WTC11 (cell line): Measurements from ENCODE around the gene GPN2. TPM values are rescaled to one million over a fixed set of nuclear protein-coding genes. Genes with fewer than 3 reads are reported as not detected.

Experiments
- ATAC-seq: fragments of 200-7000 bp; cut with Tn5 transposase; 2 replicates; pipeline ENCODE4 v1.10.0; 2021; ENCODE audit warnings: mild to moderate bottlenecking, moderate library complexity
- CTCF ChIA-PET: fragments of 300-600 bp; sonication (Branson Sonifier 250); formaldehyde crosslinking; loops from one replicate; lab custom pipeline; 2021; ENCODE audit warnings: antibody characterized with exemption; lab: Charles Lee
- POLR2A ChIA-PET: fragments of 350-600 bp; sonication (Branson Sonifier 250); formaldehyde crosslinking; loops from one replicate; lab custom pipeline; 2021; ENCODE audit warnings: antibody characterized with exemption; lab: Charles Lee
- DNase-seq: peaks from one replicate; pipeline ENCODE4 v3.0.0; 2021; ENCODE audit warnings: low spot score
- H3K27ac Mint-ChIP-seq: 2 replicates; pipeline ENCODE4 v1.8.0; 2021; ENCODE audit warnings: mixed read lengths
- H3K27me3 Mint-ChIP-seq: 2 replicates; pipeline ENCODE4 v1.8.0; 2021; ENCODE audit warnings: low read depth, mild to moderate bottlenecking, moderate library complexity, mixed read lengths
- H3K36me3 Mint-ChIP-seq: 2 replicates; pipeline ENCODE4 v1.8.0; 2021; ENCODE audit warnings: mixed read lengths
- H3K4me1 Mint-ChIP-seq: 2 replicates; pipeline ENCODE4 v1.8.0; 2022; ENCODE audit warnings: mixed read lengths
- H3K4me3 Mint-ChIP-seq: 2 replicates; pipeline ENCODE4 v1.8.0; 2021; ENCODE audit warnings: mild to moderate bottlenecking, moderate library complexity, mixed read lengths
- H3K9me3 Mint-ChIP-seq: 2 replicates; pipeline ENCODE4 v1.8.0; 2021; ENCODE audit warnings: mixed read lengths
- CBFB ChIP-seq: sonication (generic); formaldehyde crosslinking; IDR thresholded peaks from 2 replicates; pipeline ENCODE4 v1.8.1; 2022; ENCODE audit warnings: mild to moderate bottlenecking, low read depth, missing genetic modification reagents
- CREM ChIP-seq: sonication (generic); formaldehyde crosslinking; IDR thresholded peaks from 2 replicates; pipeline ENCODE4 v1.8.1; 2022; ENCODE audit warnings: mild to moderate bottlenecking, missing genetic modification reagents, moderate library complexity
- ESRRA ChIP-seq: sonication (generic); formaldehyde crosslinking; IDR thresholded peaks from 2 replicates; pipeline ENCODE4 v1.8.1; 2022; ENCODE audit warnings: mild to moderate bottlenecking, missing genetic modification reagents, borderline replicate concordance
- GABPB1 ChIP-seq: sonication (generic); formaldehyde crosslinking; IDR thresholded peaks from 2 replicates; pipeline ENCODE4 v1.8.1; 2023; ENCODE audit warnings: mild to moderate bottlenecking, missing genetic modification reagents
- GTF2I ChIP-seq: fragments of 250-450 bp; sonication (Bioruptor Pico); conservative IDR thresholded peaks from 2 replicates; pipeline ENCODE4 v1.4.0; 2021; ENCODE audit warnings: mild to moderate bottlenecking
- HMGA2 ChIP-seq: fragments of 250-450 bp; sonication (Bioruptor Pico); IDR thresholded peaks from 2 replicates; pipeline ENCODE4 v1.4.0; 2021; ENCODE audit warnings: mild to moderate bottlenecking, moderate library complexity
- JUN ChIP-seq: sonication (generic); formaldehyde crosslinking; IDR thresholded peaks from 2 replicates; pipeline ENCODE4 v1.8.0; 2023; ENCODE audit warnings: mild to moderate bottlenecking, missing genetic modification reagents
- KAT7 ChIP-seq: sonication (generic); formaldehyde crosslinking; IDR thresholded peaks from 2 replicates; pipeline ENCODE4 v1.8.1; 2023; ENCODE audit warnings: missing genetic modification reagents, mild to moderate bottlenecking, borderline replicate concordance
- MXD4 ChIP-seq: fragments of 250-450 bp; sonication (Bioruptor Pico); IDR thresholded peaks from 2 replicates; pipeline ENCODE4 v1.8.0; 2021; ENCODE audit warnings: mild to moderate bottlenecking, moderate library complexity, borderline replicate concordance
- NR3C1 ChIP-seq: sonication (generic); formaldehyde crosslinking; conservative IDR thresholded peaks from 2 replicates; pipeline ENCODE4 v1.8.1; 2023; ENCODE audit warnings: low read depth, mild to moderate bottlenecking, missing genetic modification reagents
- SOX15 ChIP-seq: fragments of 250-450 bp; sonication (Bioruptor Pico); IDR thresholded peaks from 2 replicates; pipeline ENCODE4 v1.9.0; 2021; ENCODE audit warnings: mild to moderate bottlenecking
- SP1 ChIP-seq: sonication (generic); formaldehyde crosslinking; conservative IDR thresholded peaks from 2 replicates; pipeline ENCODE4 v1.8.1; 2022; ENCODE audit warnings: missing genetic modification reagents
- TCF7 ChIP-seq: sonication (generic); formaldehyde crosslinking; IDR thresholded peaks from 2 replicates; pipeline ENCODE4 v1.8.0; 2022; ENCODE audit warnings: mild to moderate bottlenecking, low read depth, missing genetic modification reagents, moderate library complexity
- TEAD1 ChIP-seq: sonication (generic); formaldehyde crosslinking; IDR thresholded peaks from 2 replicates; pipeline ENCODE4 v1.8.0; 2022; ENCODE audit warnings: mild to moderate bottlenecking, missing genetic modification reagents
- ZNF219 ChIP-seq: sonication (generic); formaldehyde crosslinking; IDR thresholded peaks from 2 replicates; pipeline ENCODE4 v1.8.0; 2023; ENCODE audit warnings: missing genetic modification reagents, mild to moderate bottlenecking, borderline replicate concordance
- ZNF263 ChIP-seq: sonication (generic); formaldehyde crosslinking; IDR thresholded peaks from 2 replicates; pipeline ENCODE4 v1.8.1; 2022; ENCODE audit warnings: low read depth, mild to moderate bottlenecking, moderate library complexity, missing genetic modification reagents
- ZNF416 ChIP-seq: fragments of 250-450 bp; sonication (Bioruptor Pico); IDR thresholded peaks from 2 replicates; pipeline ENCODE4 v1.9.0; 2021; ENCODE audit warnings: mild to moderate bottlenecking, inconsistent platforms
- ZNF671 ChIP-seq: fragments of 250-450 bp; sonication (Bioruptor Pico); IDR thresholded peaks from 2 replicates; pipeline ENCODE4 v1.8.0; 2021; ENCODE audit warnings: mild to moderate bottlenecking
- total RNA-seq: library from RNA; stranded (reverse); gene quantifications from 3 replicates; pipeline ENCODE4 v1.2.3, GENCODE V29; 2021
- TF ChIP-seq, protein P1 (sequence below): sonication (generic); formaldehyde crosslinking; IDR thresholded peaks from 2 replicates; pipeline ENCODE4 v1.8.0; 2022; ENCODE audit warnings: mild to moderate bottlenecking, missing genetic modification reagents
- TF ChIP-seq, protein P2 (sequence below): sonication (generic); formaldehyde crosslinking; IDR thresholded peaks from 2 replicates; pipeline ENCODE4 v1.8.1; 2022; ENCODE audit warnings: mild to moderate bottlenecking, moderate library complexity, missing genetic modification reagents
- TF ChIP-seq, protein P3 (sequence below): sonication (generic); formaldehyde crosslinking; conservative IDR thresholded peaks from 2 replicates; pipeline ENCODE4 v1.8.1; 2022; ENCODE audit warnings: mild to moderate bottlenecking, missing genetic modification reagents
- TF ChIP-seq, protein P4 (sequence below): sonication (generic); formaldehyde crosslinking; IDR thresholded peaks from 2 replicates; pipeline ENCODE4 v1.8.0; 2023; ENCODE audit warnings: missing genetic modification reagents, mild to moderate bottlenecking, borderline replicate concordance

Gene GPN2
- total RNA-seq, 1 experiment from 2014 or later: 38.5 TPM

DNA sequence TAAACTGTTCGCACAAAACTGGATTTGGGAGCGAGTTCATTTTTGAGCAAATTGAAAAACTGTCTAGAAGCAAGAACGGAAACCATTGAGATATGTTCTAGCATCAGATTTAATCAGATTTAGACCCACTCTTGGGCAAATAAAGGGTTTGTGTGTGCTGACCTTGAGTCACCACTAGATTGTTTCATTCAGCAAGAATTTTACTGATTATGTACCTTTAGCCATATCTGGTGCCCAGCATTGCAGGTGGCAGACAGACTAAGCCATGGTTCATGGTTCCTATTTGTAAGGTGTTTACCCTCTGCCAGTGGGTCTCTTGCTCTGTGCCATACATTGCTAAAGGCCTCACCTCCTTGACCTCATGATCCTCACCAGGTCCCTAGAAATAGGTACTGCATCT, 32.8 kb upstream of the GPN2 start (continued):
- TF ChIP-seq ZNF416 (CRISPR knock-in tag) (no peak), JUN (CRISPR knock-in tag) (no peak)
- TF ChIP-seq, protein P1, sequence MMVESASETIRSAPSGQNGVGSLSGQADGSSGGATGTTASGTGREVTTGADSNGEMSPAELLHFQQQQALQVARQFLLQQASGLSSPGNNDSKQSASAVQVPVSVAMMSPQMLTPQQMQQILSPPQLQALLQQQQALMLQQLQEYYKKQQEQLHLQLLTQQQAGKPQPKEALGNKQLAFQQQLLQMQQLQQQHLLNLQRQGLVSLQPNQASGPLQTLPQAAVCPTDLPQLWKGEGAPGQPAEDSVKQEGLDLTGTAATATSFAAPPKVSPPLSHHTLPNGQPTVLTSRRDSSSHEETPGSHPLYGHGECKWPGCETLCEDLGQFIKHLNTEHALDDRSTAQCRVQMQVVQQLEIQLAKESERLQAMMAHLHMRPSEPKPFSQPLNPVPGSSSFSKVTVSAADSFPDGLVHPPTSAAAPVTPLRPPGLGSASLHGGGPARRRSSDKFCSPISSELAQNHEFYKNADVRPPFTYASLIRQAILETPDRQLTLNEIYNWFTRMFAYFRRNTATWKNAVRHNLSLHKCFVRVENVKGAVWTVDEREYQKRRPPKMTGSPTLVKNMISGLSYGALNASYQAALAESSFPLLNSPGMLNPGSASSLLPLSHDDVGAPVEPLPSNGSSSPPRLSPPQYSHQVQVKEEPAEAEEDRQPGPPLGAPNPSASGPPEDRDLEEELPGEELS (CRISPR knock-in tag): no peak
- TF ChIP-seq, protein P2, sequence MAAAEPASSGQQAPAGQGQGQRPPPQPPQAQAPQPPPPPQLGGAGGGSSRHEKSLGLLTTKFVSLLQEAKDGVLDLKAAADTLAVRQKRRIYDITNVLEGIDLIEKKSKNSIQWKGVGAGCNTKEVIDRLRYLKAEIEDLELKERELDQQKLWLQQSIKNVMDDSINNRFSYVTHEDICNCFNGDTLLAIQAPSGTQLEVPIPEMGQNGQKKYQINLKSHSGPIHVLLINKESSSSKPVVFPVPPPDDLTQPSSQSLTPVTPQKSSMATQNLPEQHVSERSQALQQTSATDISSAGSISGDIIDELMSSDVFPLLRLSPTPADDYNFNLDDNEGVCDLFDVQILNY (CRISPR knock-in tag): no peak

DNA sequence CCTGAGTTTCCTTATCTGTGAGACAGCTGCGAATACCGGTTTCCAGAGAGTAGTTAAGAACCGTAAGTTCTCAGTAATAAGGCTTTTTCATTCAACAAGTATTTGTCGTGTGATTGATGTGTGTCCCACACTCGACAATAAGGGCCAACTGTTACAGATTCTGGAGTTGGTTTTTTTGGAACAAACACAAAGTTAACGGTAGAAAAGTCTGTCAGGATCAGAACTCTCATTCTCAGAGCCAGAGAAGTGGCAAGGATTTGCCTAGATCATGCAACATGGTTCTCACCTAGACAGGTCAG, 32.3 kb upstream of the GPN2 start:
- CTCF ChIA-PET: interaction anchor here (1.5 kb wide), 1 partner anchor 112 kb away, joined by 3 read pairs; no protein-coding TSS in a partner anchor
- peak overlapping the region; percentile 90 for H3K4me3 Mint-ChIP-seq
- POLR2A ChIA-PET: interaction anchor here (0.6 to 1.1 kb wide), 2 partner anchors 21 to 277 kb away, joined by 3 to 5 read pairs; no protein-coding TSS in a partner anchor
- no peaks in the 10 kb centered on the region for H3K27me3 Mint-ChIP-seq
- peak overlapping the region; percentile 85; the same call in 1 of the 2 replicates for H3K27ac Mint-ChIP-seq
- H3K9me3 Mint-ChIP-seq: no peaks in the 10 kb centered on the region
- H3K36me3 Mint-ChIP-seq: peaks cover 34% of the 10 kb centered on the region
- no peak for ATAC-seq
- no peak for TF ChIP-seq NR3C1 (CRISPR knock-in tag)
- no peak for TF ChIP-seq ZNF671
- TF ChIP-seq ESRRA: no peak
- no peak for TF ChIP-seq ZNF263 (CRISPR knock-in tag)
- TF ChIP-seq TCF7 (CRISPR knock-in tag): no peak
- TF ChIP-seq CREM (CRISPR knock-in tag): no peak
- no peak for TF ChIP-seq KAT7 (CRISPR knock-in tag)
- no peak for TF ChIP-seq GABPB1 (CRISPR knock-in tag)
- TF ChIP-seq, protein P3, sequence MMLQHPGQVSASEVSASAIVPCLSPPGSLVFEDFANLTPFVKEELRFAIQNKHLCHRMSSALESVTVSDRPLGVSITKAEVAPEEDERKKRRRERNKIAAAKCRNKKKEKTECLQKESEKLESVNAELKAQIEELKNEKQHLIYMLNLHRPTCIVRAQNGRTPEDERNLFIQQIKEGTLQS (CRISPR knock-in tag): no peak
- no peak for TF ChIP-seq TEAD1 (CRISPR knock-in tag)
- TF ChIP-seq MXD4 (CRISPR knock-in tag): no peak
- TF ChIP-seq GTF2I: no peak
- TF ChIP-seq CBFB (CRISPR knock-in tag): no peak
- TF ChIP-seq ZNF219: no peak
- TF ChIP-seq HMGA2 (CRISPR knock-in tag): no peak
- TF ChIP-seq SP1 (CRISPR knock-in tag): no peak
- TF ChIP-seq, protein P4, sequence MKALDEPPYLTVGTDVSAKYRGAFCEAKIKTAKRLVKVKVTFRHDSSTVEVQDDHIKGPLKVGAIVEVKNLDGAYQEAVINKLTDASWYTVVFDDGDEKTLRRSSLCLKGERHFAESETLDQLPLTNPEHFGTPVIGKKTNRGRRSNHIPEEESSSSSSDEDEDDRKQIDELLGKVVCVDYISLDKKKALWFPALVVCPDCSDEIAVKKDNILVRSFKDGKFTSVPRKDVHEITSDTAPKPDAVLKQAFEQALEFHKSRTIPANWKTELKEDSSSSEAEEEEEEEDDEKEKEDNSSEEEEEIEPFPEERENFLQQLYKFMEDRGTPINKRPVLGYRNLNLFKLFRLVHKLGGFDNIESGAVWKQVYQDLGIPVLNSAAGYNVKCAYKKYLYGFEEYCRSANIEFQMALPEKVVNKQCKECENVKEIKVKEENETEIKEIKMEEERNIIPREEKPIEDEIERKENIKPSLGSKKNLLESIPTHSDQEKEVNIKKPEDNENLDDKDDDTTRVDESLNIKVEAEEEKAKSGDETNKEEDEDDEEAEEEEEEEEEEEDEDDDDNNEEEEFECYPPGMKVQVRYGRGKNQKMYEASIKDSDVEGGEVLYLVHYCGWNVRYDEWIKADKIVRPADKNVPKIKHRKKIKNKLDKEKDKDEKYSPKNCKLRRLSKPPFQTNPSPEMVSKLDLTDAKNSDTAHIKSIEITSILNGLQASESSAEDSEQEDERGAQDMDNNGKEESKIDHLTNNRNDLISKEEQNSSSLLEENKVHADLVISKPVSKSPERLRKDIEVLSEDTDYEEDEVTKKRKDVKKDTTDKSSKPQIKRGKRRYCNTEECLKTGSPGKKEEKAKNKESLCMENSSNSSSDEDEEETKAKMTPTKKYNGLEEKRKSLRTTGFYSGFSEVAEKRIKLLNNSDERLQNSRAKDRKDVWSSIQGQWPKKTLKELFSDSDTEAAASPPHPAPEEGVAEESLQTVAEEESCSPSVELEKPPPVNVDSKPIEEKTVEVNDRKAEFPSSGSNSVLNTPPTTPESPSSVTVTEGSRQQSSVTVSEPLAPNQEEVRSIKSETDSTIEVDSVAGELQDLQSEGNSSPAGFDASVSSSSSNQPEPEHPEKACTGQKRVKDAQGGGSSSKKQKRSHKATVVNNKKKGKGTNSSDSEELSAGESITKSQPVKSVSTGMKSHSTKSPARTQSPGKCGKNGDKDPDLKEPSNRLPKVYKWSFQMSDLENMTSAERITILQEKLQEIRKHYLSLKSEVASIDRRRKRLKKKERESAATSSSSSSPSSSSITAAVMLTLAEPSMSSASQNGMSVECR (CRISPR knock-in tag): no peak
- no peak for TF ChIP-seq SOX15 (CRISPR knock-in tag)
- no peak for DNase-seq
- peaks cover 21% of the 10 kb centered on the region for H3K4me1 Mint-ChIP-seq
